H1 (cell line): ENCODE measurements around the gene PFN3. TPM values are rescaled to one million over a fixed set of nuclear protein-coding genes. Genes with fewer than 3 reads are reported as not detected.

Experiments
- ATF2 ChIP-seq: IDR thresholded peaks from 2 replicates; pipeline ENCODE4 v1.6.1; 2012; ENCODE audit warnings: low read length, inconsistent platforms
- CBX8 ChIP-seq: fragments of 300-800, 300-1000 bp; sonication (generic); IDR thresholded peaks from 2 replicates; pipeline ENCODE4 v1.7.1; 2016; ENCODE audit warnings: low read depth, low read length, borderline replicate concordance
- polyA plus RNA-seq, 7 experiments: library from polyadenylated mRNA; depleted of rRNA in 3 of 7; stranded (reverse) in 5 of 7; unstranded in 2 of 7; fragments of >200 nt in 5 of 7; fragments of 200-250 nt in 2 of 7; gene quantifications; 1 replicate in 5 of 7; 2 replicates in 1 of 7; 4 replicates in 1 of 7; pipeline versions ENCODE4 v1.2.1 to v1.2.3, GENCODE V29; 2011 to 2013; ENCODE audit warnings: missing spikeins in 2 of 7, mixed read lengths in 2 of 7
- total RNA-seq: library from RNA; stranded (reverse); fragmentation: NEBNext Ultra II Directional; extraction: Animal tissue kit (Norgen Biotek cat#: 25700); gene quantifications from 2 replicates; pipeline ENCODE4 v1.2.1, GENCODE V29; 2021

The PFN3 gene
- total and polyA plus RNA-seq, 2 of the 8 experiments (the other 6 are each of a cell fraction or from before 2014, with no cell fraction given): not detected

- TF ChIP-seq ATF2 (0 out of 2 replicates have a peak, but pooled peaks have one; percentile 20), CBX8 (no peak)
These were observed 44.8 kb upstream of the PFN3 start (continued) for GRCh38 chr5:177445052-177445916.
